GM18507 (cell line): ENCODE measurements around the gene BRCA2.

Experiments used
- DNase-seq: peaks from one replicate; pipeline ENCODE4 v3.0.0; 2011; ENCODE audit warnings: low read depth; ENCODE audit not compliant: insufficient read length; ENCODE audit errors: extremely low spot score
- FAIRE-seq: peaks from 2 replicates; lab custom pipeline; 2011; peaks lifted over from hg19 to GRCh38; lab: Jason Lieb, UNC

The BRCA2 gene, protein sequence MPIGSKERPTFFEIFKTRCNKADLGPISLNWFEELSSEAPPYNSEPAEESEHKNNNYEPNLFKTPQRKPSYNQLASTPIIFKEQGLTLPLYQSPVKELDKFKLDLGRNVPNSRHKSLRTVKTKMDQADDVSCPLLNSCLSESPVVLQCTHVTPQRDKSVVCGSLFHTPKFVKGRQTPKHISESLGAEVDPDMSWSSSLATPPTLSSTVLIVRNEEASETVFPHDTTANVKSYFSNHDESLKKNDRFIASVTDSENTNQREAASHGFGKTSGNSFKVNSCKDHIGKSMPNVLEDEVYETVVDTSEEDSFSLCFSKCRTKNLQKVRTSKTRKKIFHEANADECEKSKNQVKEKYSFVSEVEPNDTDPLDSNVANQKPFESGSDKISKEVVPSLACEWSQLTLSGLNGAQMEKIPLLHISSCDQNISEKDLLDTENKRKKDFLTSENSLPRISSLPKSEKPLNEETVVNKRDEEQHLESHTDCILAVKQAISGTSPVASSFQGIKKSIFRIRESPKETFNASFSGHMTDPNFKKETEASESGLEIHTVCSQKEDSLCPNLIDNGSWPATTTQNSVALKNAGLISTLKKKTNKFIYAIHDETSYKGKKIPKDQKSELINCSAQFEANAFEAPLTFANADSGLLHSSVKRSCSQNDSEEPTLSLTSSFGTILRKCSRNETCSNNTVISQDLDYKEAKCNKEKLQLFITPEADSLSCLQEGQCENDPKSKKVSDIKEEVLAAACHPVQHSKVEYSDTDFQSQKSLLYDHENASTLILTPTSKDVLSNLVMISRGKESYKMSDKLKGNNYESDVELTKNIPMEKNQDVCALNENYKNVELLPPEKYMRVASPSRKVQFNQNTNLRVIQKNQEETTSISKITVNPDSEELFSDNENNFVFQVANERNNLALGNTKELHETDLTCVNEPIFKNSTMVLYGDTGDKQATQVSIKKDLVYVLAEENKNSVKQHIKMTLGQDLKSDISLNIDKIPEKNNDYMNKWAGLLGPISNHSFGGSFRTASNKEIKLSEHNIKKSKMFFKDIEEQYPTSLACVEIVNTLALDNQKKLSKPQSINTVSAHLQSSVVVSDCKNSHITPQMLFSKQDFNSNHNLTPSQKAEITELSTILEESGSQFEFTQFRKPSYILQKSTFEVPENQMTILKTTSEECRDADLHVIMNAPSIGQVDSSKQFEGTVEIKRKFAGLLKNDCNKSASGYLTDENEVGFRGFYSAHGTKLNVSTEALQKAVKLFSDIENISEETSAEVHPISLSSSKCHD (N-terminal part only)

DNA sequence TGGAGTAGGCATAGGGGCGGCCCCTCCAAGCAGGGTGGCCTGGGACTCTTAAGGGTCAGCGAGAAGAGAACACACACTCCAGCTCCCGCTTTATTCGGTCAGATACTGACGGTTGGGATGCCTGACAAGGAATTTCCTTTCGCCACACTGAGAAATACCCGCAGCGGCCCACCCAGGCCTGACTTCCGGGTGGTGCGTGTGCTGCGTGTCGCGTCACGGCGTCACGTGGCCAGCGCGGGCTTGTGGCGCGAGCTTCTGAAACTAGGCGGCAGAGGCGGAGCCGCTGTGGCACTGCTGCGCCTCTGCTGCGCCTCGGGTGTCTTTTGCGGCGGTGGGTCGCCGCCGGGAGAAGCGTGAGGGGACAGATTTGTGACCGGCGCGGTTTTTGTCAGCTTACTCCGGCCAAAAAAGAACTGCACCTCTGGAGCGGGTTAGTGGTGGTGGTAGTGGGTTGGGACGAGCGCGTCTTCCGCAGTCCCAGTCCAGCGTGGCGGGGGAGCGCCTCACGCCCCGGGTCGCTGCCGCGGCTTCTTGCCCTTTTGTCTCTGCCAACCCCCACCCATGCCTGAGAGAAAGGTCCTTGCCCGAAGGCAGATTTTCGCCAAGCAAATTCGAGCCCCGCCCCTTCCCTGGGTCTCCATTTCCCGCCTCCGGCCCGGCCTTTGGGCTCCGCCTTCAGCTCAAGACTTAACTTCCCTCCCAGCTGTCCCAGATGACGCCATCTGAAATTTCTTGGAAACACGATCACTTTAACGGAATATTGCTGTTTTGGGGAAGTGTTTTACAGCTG, at the start of gene BRCA2, which contains the start of gene ZAR1L:
Gene BRCA2, plus strand, starts transcription at position 271 of the 790 bp plus-strand sequence. CDS start 953 bp downstream, outside the sequence.
Gene ZAR1L, minus strand, starts transcription at position 126 of the 790 bp plus-strand sequence. CDS start 3,438 bp downstream, outside the sequence.
- DNase-seq, result peak; percentile 64
- FAIRE-seq, result peak; percentile 92

DNA sequence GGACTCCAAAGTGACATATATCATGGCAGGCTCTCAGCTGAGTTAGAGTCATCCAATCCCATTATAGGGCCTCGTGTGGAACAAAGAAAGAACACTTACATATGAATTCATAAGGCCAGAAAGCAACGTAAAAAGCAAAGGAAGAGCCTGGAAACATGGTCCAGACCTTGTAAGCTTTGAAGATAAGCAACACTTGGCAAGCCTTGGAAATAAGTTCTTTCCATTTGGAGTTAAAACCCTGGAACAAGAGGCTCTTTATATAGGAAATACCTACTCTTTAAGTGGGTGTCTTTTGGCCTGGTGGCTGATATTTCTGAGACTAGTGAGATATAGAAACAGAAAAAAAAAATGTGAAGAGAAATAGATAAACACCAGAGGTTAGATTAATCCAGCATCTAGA, 49.6 kb upstream of the BRCA2 start:
- no peak for DNase-seq
- no peak for FAIRE-seq

- DNase-seq, result no peak
- no peak for FAIRE-seq
Observed at GRCh38 chr13:32266130-32266529, 49.2 kb upstream of the BRCA2 start.

GRCh38 chr13:32267836-32268439, 47.4 kb upstream of the BRCA2 start:
- DNase-seq, result no peak

DNA sequence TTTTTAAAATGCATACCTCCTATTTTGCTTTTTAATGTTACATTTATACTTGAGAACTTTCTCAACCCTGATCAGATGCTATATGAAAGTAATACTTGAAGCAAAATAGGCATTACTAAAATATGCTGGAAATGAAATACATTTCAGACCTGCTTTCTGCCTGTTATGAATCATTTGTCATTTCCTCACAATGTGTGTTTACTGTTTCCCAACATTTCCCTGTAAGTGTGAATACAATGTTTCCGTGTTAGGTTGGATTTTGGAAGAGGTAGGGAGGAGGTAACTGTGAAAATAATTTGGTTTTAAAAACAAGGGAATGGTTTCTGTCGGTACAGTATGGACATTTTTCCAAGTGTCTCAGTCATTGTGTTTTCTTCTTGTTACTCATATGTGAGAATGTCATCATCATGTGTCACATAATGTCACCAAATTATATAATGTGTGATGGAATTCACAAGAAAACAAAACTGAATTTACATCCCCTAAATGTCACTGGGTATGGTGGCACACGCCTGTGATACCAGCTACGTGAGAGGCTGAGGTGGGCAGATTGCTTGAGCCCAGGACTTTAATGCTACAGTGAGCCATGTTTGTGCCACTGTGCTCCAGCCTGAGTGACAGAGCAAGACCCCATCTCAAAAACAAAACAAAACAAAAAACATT, 43.2 kb upstream of the BRCA2 start:
- FAIRE-seq (peak; percentile 12), DNase-seq (no peak)

More at GRCh38 chr13:32267836-32268439, 47.4 kb upstream of the BRCA2 start:
- FAIRE-seq, result peak; percentile 35

DNA sequence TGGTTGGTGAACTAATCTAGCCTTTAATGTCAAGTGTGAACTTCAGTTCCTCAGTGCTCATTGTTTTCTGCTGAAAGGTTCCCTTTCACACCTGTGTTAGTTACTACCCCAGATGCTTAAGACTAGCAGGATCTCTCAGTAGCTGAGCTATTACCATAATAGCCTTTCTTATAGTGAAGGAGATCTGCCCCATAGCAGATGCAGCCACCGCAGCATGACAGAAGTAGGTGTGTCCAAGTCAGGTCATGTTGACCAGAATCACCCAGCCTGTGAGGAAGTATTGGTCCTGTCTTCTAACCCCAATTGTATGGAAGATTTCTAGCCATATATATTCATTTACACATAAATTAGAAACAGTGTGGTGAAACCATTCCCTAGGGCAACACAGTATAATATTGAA, 37.5 kb upstream of the BRCA2 start:
- DNase-seq, result no peak
- no peak for FAIRE-seq

DNA sequence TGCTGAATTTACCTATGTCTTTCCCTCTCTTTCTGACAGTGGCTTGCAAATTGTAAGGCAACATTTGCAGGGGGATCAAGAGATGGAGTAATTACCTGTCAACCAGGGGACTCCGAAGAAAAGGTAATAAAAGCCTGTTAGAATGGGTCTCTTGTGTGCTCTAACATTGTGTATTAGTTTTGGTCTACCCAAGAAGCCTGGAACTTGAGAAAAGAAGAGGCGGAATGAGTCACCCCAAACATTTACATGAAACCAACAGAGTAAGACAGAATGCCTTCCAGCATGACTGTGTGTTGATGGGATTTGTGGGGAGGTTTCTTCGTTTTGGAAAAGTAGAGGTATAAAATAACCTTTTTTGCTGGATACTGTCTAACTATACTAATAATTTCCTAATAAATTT, 36.9 kb upstream of the BRCA2 start:
- DNase-seq (no peak), FAIRE-seq (no peak)

- no peak for FAIRE-seq
- DNase-seq, result no peak
Observed at GRCh38 chr13:32281096-32281495, 34.2 kb upstream of the BRCA2 start.

GRCh38 chr13:32282096-32282711, 33.1 kb upstream of the BRCA2 start:
- no peak for DNase-seq
- FAIRE-seq, result no peak

DNA sequence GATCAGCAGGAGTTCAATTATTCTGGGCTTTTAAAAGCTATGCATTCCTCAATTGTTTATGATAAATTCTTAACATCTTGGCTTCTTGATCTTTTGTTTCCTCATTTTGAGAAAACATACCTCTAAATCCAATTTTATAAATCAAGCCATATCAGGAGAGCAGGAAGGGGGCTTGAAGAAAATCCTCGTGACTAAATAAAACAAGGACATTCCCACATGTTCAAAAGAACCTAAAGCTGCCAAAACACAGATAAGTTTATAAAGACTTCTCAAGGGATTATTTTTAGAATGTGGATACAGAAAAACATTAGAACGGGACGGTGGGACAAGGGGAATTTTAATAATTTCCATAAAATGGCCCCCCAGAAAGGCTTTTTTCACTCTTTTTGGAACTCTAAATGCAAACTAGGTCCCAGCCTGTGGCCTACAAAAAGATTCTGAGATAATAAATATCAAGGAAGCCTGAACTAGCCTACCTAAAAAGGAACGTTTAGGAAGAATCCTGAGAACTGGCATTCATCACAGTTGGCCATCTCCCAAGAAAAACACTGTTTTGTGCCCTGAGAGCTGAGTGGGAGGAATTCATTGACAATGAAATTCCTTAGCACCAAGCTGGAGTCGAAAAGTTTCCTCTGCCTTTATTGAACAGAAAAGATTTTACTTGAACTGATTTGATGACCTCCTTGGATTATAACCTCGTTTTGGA, 30.2 kb upstream of the BRCA2 start:
- no peak for FAIRE-seq
- DNase-seq, result no peak

DNA sequence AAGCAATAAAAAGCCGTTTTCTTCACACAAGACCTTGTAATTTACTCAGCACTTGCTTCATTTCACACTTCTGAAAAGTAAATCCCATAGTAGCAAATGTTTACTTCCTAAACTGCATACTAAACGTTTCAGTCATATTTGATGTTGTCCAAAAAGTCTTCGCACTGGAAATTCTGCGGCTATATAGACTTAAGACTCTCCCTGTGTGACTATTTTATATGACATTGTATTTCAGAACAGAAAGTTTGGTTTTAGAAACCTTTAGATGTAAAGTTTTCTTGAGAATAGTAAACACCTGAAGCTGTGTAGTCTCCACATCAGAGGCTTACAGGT, 29.7 kb upstream of the BRCA2 start:
- FAIRE-seq, result no peak

GRCh38 chr13:32297206-32297605, 18.1 kb upstream of the BRCA2 start:
- FAIRE-seq, result no peak
- DNase-seq, result no peak

More for the DNA sequence above, 29.7 kb upstream of the BRCA2 start:
- DNase-seq, result no peak

DNA sequence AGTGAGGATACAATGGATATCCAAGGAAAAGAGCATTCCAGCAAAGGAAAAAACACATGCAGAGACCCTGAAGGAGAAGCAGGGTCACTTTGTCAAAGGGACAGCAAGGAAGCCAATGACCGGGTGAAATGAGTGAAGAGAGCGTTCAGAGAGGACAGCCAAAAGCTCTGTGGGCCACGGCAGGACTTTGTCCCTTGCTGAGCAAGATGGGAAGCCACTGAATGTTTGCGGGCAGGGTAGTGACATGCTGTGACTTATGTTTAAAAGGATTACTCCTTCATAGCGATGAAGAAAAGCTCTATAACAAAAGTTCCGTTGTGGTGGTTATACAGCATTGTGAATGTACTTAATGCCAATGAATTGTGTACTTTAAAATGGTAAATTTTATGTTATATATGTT, 16.6 kb upstream of the BRCA2 start:
- FAIRE-seq, result no peak
- no peak for DNase-seq

DNA sequence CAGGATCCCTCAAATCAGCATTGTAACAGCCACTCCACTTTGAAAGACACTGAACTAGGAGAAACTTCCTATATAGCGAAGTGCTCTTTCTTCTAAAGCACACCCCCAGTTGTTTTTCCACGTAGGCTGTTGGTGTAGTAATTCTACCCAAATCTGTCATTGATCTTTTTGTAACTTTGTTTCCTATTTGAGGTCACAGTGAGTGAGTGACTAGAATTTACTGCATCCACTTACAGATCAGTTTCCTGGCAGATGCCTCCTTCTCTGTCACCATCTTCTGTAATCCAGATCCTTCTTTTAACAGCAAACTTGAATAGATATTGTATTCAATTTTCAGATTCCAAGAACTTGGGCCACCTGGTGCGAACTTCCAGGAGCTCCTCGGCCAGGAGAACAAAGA, 15.4 kb upstream of the BRCA2 start:
- DNase-seq (no peak), FAIRE-seq (no peak)

GRCh38 chr13:32300406-32300805, 14.9 kb upstream of the BRCA2 start:
- DNase-seq, result no peak
- no peak for FAIRE-seq

GRCh38 chr13:32300920-32301319, 14.4 kb upstream of the BRCA2 start:
- DNase-seq (no peak), FAIRE-seq (no peak)

GRCh38 chr13:32302461-32302860, 12.8 kb upstream of the BRCA2 start:
- DNase-seq (no peak), FAIRE-seq (no peak)
